B cell (primary cell): ENCODE data around the gene LTB4R. TPM values are rescaled to one million over a fixed set of nuclear protein-coding genes. Genes with fewer than 3 reads are reported as not detected.

ENCODE experiments used
- ATAC-seq: fragments of 200-7000 bp; cut with Tn5 transposase; one replicate; pipeline ENCODE4 v1.10.0; 2021; ENCODE audit warnings: low read depth, mild to moderate bottlenecking, moderate number of reproducible peaks, moderate library complexity
- CTCF ChIA-PET: fragments of 350-600 bp; sonication (Branson Sonifier 250); formaldehyde crosslinking; loops from one replicate; lab custom pipeline; 2021; ENCODE audit warnings: antibody characterized with exemption, inconsistent platforms; lab: Charles Lee
- POLR2A ChIA-PET: fragments of 350-600 bp; sonication (Branson Sonifier 250); formaldehyde crosslinking; loops from one replicate; lab custom pipeline; 2021; ENCODE audit warnings: antibody characterized with exemption; lab: Charles Lee
- DNase-seq: peaks from one replicate; pipeline ENCODE4 v3.0.0; 2013
- H2AFZ ChIP-seq: 2 replicates; pipeline ENCODE4 v1.6.1; 2012; ENCODE audit warnings: mild to moderate bottlenecking, low read depth, low read length; ENCODE audit not compliant: insufficient read depth, poor library complexity, severe bottlenecking
- H3K27ac ChIP-seq, 2 donors: 1 replicate in 1 of 2; 2 replicates in 1 of 2; pipeline ENCODE4 v1.5.1; 2012 to 2013; ENCODE audit warnings: low read length in 2 of 2, mild to moderate bottlenecking in 2 of 2, moderate library complexity in 1 of 2
- H3K27me3 ChIP-seq, 4 experiments: fragments of 200-600 bp in 1 of 4; sonication (generic) in 1 of 4; replicated peaks in 1 of 4; 1 replicate in 2 of 4; 2 replicates in 2 of 4; pipeline versions ENCODE4 v1.6.1 to v1.7.0; 2013 to 2016; ENCODE audit warnings: low read length in 3 of 4, mild to moderate bottlenecking in 2 of 4, mixed read lengths in 1 of 4, moderate library complexity in 1 of 4; ENCODE audit not compliant: insufficient read depth in 4 of 4, control insufficient read depth in 3 of 4; ENCODE audit errors: control extremely low read depth in 1 of 4
- H3K36me3 ChIP-seq, 2 experiments: replicated peaks in 1 of 2; 1 replicate in 1 of 2; 2 replicates in 1 of 2; pipeline versions ENCODE4 v1.6.1 to v1.7.1; 2013; ENCODE audit warnings: low read length in 1 of 2; ENCODE audit not compliant: insufficient read depth in 2 of 2, control insufficient read depth in 1 of 2; ENCODE audit errors: control extremely low read depth in 1 of 2, extremely low read depth in 1 of 2
- H3K4me1 ChIP-seq, 2 donors: fragments of 200-600 bp in 1 of 2; sonication (generic) in 1 of 2; 1 replicate in 1 of 2; 2 replicates in 1 of 2; pipeline versions ENCODE4 v1.5.1 to v1.6.1; 2013 to 2017; ENCODE audit warnings: low read length in 2 of 2; ENCODE audit not compliant: control insufficient read depth in 2 of 2, insufficient read depth in 2 of 2
- H3K4me2 ChIP-seq: replicated peaks from 2 replicates; pipeline ENCODE3; 2012; ENCODE audit warnings: mild to moderate bottlenecking, low read depth, low read length; ENCODE audit not compliant: poor library complexity, severe bottlenecking
- H3K4me3 ChIP-seq, 5 experiments: fragments of 200-600 bp in 1 of 5; sonication (generic) in 1 of 5; 1 replicate in 3 of 5; 2 replicates in 2 of 5; pipeline versions ENCODE4 v1.5.1 to v1.7.0; 2011 to 2016; ENCODE audit warnings: low read length in 4 of 5, mild to moderate bottlenecking in 4 of 5, low read depth in 2 of 5, control low read depth in 1 of 5, moderate library complexity in 1 of 5; ENCODE audit not compliant: insufficient read depth in 1 of 5; ENCODE audit errors: control extremely low read depth in 1 of 5, extremely low read depth in 1 of 5
- H3K79me2 ChIP-seq: fragments of 200-600 bp; sonication (generic); one replicate; pipeline ENCODE4 v1.6.0; 2016; ENCODE audit warnings: low read length; ENCODE audit not compliant: control insufficient read depth, insufficient read depth
- H3K9ac ChIP-seq: fragments of 200-600 bp; sonication (generic); 2 replicates; pipeline ENCODE4 v1.6.1; 2017; ENCODE audit warnings: mild to moderate bottlenecking, low read length, moderate library complexity
- H3K9me3 ChIP-seq, 3 donors: one replicate each; pipeline versions ENCODE4 v1.6.1 to v1.7.1; 2013; ENCODE audit warnings: low read length in 2 of 3; ENCODE audit not compliant: control insufficient read depth in 2 of 3, insufficient read depth in 1 of 3; ENCODE audit errors: control extremely low read depth in 1 of 3
- H4K20me1 ChIP-seq: 2 replicates; pipeline ENCODE4 v1.6.0; 2012; ENCODE audit warnings: mild to moderate bottlenecking, low read length; ENCODE audit not compliant: insufficient read depth, control insufficient read depth, poor library complexity, severe bottlenecking
- H3K27ac Mint-ChIP-seq: one replicate; pipeline ENCODE4 v1.8.0; 2021; ENCODE audit warnings: mixed read lengths
- H3K27me3 Mint-ChIP-seq: one replicate; pipeline ENCODE4 v1.8.0; 2021; ENCODE audit warnings: mixed read lengths
- H3K4me1 Mint-ChIP-seq: one replicate; pipeline ENCODE4 v1.8.0; 2021; ENCODE audit warnings: mixed read lengths
- H3K4me3 Mint-ChIP-seq: one replicate; pipeline ENCODE4 v1.8.0; 2021; ENCODE audit warnings: mixed read lengths
- H3K9me3 Mint-ChIP-seq: one replicate; pipeline ENCODE4 v1.8.0; 2022; ENCODE audit warnings: mixed read lengths; ENCODE audit not compliant: insufficient read depth
- EZH2 ChIP-seq: IDR thresholded peaks from 2 replicates; pipeline ENCODE4 v1.6.1; 2012; ENCODE audit warnings: borderline replicate concordance, low read depth, mild to moderate bottlenecking, moderate library complexity, low read length; ENCODE audit not compliant: insufficient read depth, poor library complexity, severe bottlenecking
- WGBS: methylation state at CpG from one replicate; pipeline ENCODE4 v1.1.5; 2013; ENCODE audit warnings: missing lambda C conversion rate; ENCODE audit not compliant: insufficient coverage; 5-methylcytosine and 5-hydroxymethylcytosine counted together
- intact Hi-C: fragments of 100-400 bp; cut with micrococcal nuclease; formaldehyde crosslinking; loops from one replicate; pipeline ENCODE4 v1.10.0; 2022
- polyA plus RNA-seq: library from polyadenylated mRNA; depleted of rRNA; stranded (reverse); fragments of >200 nt; gene quantifications from 2 replicates; pipeline ENCODE4 v1.2.3, GENCODE V29; 2012
- total RNA-seq, 2 donors: library from RNA; stranded (reverse); fragments of 120-200 nt in 1 of 2; gene quantifications; 1 replicate in 1 of 2; 2 replicates in 1 of 2; pipeline versions ENCODE4 v1.2.3 to v1.2.4, GENCODE V29; 2013 to 2022
- TF ChIP-seq, protein P1 (sequence below): fragments of 200-600 bp; IDR thresholded peaks from one replicate; pipeline ENCODE4 v1.8.0; 2022; ENCODE audit warnings: antibody characterized with exemption, mild to moderate bottlenecking

Gene LTB4R
- total and polyA plus RNA-seq, 2 donors (not counting 1 experiment from before 2014, with no cell fraction given) = 8.8 to 19.1 TPM

DNA sequence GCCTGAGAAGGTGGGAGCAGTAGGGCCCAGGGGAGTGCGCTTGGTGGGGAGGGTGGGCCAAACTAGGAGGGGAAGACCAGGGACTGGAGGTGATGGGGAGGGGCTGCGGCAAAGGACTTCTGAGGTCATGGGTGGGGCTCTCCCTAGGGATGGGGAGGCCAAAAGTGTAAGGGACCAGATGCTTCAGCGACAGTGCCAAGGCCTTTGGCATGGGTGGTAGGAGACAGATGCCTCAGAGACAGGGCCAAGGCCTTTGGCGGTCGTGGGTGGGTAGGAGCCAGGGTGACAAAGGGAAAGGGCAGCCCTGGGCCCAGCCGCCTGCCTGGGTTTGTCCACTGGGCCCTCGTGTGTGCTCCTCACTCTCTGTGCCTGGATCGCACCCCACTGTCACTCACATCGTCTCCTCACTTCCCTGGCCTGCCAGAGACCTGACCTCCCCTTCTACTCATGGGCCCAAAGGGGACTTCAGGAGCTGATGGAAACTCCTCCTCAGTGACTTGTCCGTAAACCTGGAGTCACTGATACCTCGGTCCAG, 26.7 kb upstream of the LTB4R start:
- Mint-ChIP-seq H3K27me3 (no peaks in the 10 kb centered on the region), H3K27ac (no peak overlapping the region), H3K4me1 (peaks cover 29% of the 10 kb centered on the region), H3K4me3 (no peak overlapping the region), H3K9me3 (no peaks in the 10 kb centered on the region)
- intact Hi-C loops = no loop called here
- Histone ChIP-seq H3K27me3 (no peaks in the 10 kb centered on the region), H3K9ac (no peak overlapping the region), H2AFZ (no peak overlapping the region), H3K79me2 (peaks cover 29% of the 10 kb centered on the region), H3K4me1 (peaks cover 13 to 34% of the 10 kb centered on the region in 2 donors), H3K36me3 (peaks cover 0 to 3% of the 10 kb centered on the region in 2 experiments), H3K9me3 (no peaks in the 10 kb centered on the region), H4K20me1 (no peaks in the 10 kb centered on the region), H3K4me2 (no peak overlapping the region), H3K27ac (no peak overlapping the region), H3K4me3 (no peak overlapping the region)
- 94% methylated on average over 9 of the region's 11 CpGs for WGBS
- ChIA-PET POLR2A (interaction anchor here (0.6 kb wide), 1 partner anchor 65 kb away, joined by 8 read pairs; no protein-coding TSS in a partner anchor), CTCF (interaction anchor here (1.1 to 3.3 kb wide), 2 partner anchors 23 to 42 kb away, joined by 3 to 21 read pairs; partner anchors contain the start of genes CIDEB and TINF2)
- DNase-seq = no peak
- no peak for ATAC-seq
- TF ChIP-seq, protein P1, sequence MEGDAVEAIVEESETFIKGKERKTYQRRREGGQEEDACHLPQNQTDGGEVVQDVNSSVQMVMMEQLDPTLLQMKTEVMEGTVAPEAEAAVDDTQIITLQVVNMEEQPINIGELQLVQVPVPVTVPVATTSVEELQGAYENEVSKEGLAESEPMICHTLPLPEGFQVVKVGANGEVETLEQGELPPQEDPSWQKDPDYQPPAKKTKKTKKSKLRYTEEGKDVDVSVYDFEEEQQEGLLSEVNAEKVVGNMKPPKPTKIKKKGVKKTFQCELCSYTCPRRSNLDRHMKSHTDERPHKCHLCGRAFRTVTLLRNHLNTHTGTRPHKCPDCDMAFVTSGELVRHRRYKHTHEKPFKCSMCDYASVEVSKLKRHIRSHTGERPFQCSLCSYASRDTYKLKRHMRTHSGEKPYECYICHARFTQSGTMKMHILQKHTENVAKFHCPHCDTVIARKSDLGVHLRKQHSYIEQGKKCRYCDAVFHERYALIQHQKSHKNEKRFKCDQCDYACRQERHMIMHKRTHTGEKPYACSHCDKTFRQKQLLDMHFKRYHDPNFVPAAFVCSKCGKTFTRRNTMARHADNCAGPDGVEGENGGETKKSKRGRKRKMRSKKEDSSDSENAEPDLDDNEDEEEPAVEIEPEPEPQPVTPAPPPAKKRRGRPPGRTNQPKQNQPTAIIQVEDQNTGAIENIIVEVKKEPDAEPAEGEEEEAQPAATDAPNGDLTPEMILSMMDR = no peak
- TF ChIP-seq EZH2 = no peak

DNA sequence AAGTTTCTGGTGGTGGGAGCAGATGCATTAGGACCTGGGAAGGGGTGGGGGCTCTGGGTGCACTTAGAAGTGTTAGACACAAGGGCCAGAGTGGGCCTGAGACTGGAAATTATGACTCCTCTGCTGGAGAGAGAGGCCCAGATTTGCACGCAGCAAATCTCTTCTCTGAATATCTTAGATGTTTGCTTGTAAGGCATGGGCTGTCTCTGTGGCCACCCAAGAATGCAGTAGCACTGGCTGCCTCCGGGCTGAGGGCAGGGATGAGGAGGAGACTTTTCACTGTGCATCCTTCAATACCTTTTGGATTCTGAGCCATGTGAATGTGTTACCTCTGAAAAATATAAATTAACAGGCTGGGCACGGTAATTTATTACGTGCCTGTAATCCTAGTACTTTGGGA, 26.0 kb upstream of the LTB4R start:
- H3K4me3 ChIP-seq = no peak overlapping the region
- H3K79me2 ChIP-seq = peaks cover 29% of the 10 kb centered on the region
- no peak overlapping the region for H3K4me2 ChIP-seq
- H3K4me1 ChIP-seq = peaks cover 12 to 34% of the 10 kb centered on the region in 2 donors
- H3K4me3 Mint-ChIP-seq = no peak overlapping the region
- no peak overlapping the region for H3K9ac ChIP-seq
- H3K9me3 ChIP-seq = no peaks in the 10 kb centered on the region
- no peak for TF ChIP-seq EZH2
- TF ChIP-seq, protein P1 = no peak
- H3K9me3 Mint-ChIP-seq = no peaks in the 10 kb centered on the region
- H3K36me3 ChIP-seq = peaks cover 3 to 10% of the 10 kb centered on the region in 2 experiments
- no peaks in the 10 kb centered on the region for H3K27me3 ChIP-seq
- no peak overlapping the region for H2AFZ ChIP-seq
- ATAC-seq (no peak), DNase-seq (no peak)
- POLR2A ChIA-PET = interaction anchor here (0.6 kb wide), 1 partner anchor 66 kb away, joined by 8 read pairs; no protein-coding TSS in a partner anchor
- WGBS = 100% methylated on average over 2 of the region's 4 CpGs
- CTCF ChIA-PET = interaction anchor here (0.5 kb wide), 1 partner anchor 80 kb away, joined by 3 read pairs; no protein-coding TSS in a partner anchor
- H3K27ac ChIP-seq = no peak overlapping the region
- peaks cover 29% of the 10 kb centered on the region for H3K4me1 Mint-ChIP-seq
- no peak overlapping the region for H3K27ac Mint-ChIP-seq
- intact Hi-C loops = no loop called here
- H3K27me3 Mint-ChIP-seq = no peaks in the 10 kb centered on the region
- H4K20me1 ChIP-seq = no peaks in the 10 kb centered on the region
